ENCODE data around the gene GEMIN7.

Gene GEMIN7

GRCh38 chr19:45061965-45062364, 17.1 kb upstream of the GEMIN7 start:
- no peak for DNase-seq (ENCODE audit: low read depth)

GRCh38 chr19:45063851-45064801, 14.9 kb upstream of the GEMIN7 start:
- DNase-seq (ENCODE audit: low read depth), result no peak

GRCh38 chr19:45066921-45067661, 12.0 kb upstream of the GEMIN7 start:
- DNase-seq (ENCODE audit: low read depth), result no peak

GRCh38 chr19:45068041-45068440, 11.0 kb upstream of the GEMIN7 start:
- no peak for DNase-seq (ENCODE audit: low read depth)

DNA sequence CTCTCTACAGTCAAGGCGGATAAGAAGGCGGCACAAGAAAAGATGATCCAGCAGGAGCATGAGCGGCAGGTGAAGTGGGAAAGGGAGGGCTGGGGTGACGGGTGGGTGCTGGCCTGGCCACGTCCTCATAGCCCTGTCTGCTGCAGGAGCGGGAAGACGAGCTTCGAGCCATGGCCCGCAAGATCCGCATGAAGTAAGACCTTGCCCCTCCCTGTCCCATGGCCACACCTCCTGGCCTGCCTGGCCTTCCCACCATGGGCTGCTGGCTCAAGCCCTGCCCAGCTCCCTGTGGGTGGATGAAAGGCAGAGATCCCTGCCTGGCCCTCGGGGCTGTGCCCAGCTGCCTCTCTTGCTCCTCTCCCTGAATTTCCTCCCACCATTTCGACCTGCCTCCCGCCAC, 10.0 kb upstream of the GEMIN7 start:
- DNase-seq (ENCODE audit: low read depth), result no peak

DNA sequence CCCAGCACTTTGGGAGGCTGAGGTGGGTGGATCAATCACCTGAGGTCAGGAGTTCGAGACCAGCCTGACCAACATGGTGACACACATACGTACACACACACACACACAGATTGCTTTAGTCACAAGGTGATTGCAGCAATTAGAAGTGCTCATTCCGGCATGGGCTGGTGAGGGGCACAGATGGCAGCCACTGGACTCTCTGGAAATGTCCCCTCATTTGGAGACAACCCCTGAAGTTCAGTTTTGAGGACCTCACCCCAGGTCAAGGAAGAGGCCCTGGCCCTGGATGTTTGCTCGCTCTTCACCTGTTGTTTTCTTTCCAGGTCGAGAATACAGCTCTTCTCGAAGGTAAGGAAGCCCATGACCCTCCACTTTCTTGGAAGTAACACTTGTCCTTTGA, 8.8 kb upstream of the GEMIN7 start:
- no peak for DNase-seq (ENCODE audit: low read depth)

DNA sequence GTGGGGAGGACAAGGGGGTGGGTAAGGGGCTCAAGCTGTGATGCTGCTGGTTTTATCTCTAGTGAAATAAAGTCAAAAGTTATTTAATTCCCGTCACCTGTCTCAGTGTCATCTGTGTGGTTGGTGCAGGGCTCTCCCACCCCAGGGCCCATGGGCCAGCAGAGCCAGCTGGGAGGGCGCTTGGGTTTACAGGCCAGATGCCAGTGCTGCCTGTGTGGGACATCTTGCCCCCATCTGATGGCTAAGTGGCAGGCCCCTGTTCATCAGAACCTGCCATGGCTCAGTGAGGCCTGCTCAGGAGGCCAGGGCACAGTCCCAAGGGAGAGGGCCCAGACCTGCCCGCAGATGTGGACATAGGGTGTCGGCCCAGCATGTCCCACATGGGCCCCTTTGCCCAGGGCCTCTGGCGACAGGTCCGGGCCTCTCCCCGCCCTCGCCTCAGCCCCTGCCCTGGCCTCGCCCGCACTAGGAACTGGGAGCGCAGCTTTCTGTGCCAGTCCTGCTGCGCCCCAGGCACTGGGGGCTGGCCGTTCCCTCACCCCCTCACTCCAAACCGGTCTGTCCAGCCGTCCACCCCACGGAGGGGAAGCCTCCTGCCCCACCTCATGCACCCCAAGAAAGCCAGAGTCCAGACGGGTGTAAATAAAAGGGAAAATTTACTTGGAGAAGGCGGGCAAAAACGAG, 8.1 kb upstream of the GEMIN7 start:
- DNase-seq (ENCODE audit: low read depth), result no peak

DNA sequence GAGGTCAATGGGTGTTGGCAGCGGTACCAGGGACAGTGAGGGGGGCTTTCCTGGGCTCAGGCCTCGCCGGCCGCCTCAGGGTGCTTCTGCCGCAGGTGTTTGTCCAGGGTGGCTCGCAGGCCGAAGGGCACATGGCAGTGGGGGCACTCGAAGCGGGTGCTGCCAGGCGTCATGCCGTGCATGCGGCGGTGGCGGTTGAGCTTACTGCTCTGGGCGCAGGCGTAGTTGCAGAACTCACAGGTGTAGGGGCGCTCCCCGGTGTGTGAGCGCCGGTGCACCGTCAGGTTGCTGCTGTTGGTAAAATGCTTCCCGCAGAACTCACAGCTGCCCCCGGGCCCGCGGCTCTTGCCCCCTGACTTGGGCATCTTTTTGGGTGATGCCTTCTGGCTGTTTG, 7.5 kb upstream of the GEMIN7 start:
- DNase-seq (ENCODE audit: low read depth), result no peak

- DNase-seq (ENCODE audit: low read depth), result no peak
Observed at GRCh38 chr19:45071969-45072790, 6.9 kb upstream of the GEMIN7 start.

- DNase-seq (ENCODE audit: low read depth), result no peak
Observed at GRCh38 chr19:45074744-45075300, 4.2 kb upstream of the GEMIN7 start.

DNA sequence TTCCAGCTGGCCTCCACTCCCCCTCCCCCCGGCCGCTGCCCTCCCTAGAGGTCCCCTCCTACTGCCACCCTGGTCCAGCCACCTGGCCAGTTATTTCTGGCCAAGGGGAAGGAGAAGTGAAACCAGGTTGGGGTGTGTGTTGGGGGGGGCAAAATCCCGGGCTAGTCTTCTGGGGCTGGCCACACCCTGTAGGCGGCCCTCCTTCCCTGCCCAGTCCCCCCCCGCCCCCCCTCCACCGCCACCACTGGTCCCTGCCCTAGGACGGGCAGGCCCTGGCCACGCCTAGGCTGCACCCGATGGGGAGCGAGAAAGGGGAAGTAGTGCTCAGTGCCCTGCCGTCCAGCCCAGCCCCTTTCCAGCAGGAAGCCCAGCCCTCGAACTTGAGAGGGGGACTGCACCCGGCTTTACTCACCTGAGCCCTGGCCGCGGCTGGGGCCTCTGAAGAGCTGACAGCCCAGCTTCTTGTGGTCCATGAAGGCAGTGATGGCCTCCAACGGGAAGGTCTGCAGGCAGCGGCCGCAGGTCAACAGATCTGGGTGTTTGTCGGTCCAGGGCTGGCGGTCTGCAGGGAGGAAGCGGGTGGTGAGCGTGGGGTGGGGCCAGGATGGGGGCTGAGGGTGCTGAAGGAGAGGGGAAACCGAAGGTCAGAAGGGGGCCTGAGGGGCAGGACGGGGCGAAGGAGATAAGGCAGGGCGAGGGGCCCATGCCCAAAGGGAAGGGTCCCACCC, 3.6 kb upstream of the GEMIN7 start:
- no peak for DNase-seq (ENCODE audit: low read depth)

GRCh38 chr19:45076029-45076850, 2.8 kb upstream of the GEMIN7 start, which contains the start of gene ZNF296:
TSS of gene ZNF296 (minus strand) at chr19:45076478. CDS start at chr19:45076373, 105 bp downstream.
- peak; percentile 86 for DNase-seq (ENCODE audit: low read depth)

GRCh38 chr19:45076851-45077730, 2.0 kb upstream of the GEMIN7 start:
- no peak for DNase-seq (ENCODE audit: low read depth)

- DNase-seq (ENCODE audit: low read depth), result no peak
Observed at GRCh38 chr19:45078390-45079062, 534 bp upstream of the GEMIN7 start.

DNA sequence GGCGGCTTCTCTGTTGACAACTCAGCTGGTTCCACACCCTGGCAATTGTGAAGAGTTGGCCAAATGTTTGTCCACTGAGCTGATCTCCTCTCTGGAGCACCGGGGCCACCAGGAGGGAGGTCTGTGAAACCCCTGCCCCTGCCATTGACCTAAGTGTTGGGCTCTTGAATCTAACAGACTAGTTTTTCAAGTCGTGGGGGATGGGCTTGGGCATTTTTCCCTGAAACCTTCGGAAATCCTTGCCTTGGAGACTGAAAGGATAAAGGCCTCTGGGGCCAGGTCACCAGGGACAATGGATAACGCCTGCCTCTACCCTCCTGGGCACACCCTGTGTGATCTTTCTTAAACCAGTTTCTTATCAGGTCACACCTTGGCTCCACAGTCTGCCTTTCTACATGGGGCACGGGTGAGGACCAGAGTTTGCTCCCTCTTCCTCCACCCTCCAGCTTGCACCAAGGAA, 881 bp downstream of the GEMIN7 start:
- DNase-seq (ENCODE audit: low read depth), result no peak

GRCh38 chr19:45082170-45082569, 3.1 kb downstream of the GEMIN7 start:
- DNase-seq (ENCODE audit: low read depth), result no peak

GRCh38 chr19:45086480-45086879, 7.4 kb downstream of the GEMIN7 start:
- no peak for DNase-seq (ENCODE audit: low read depth)

GRCh38 chr19:45087531-45087930, 8.5 kb downstream of the GEMIN7 start:
- DNase-seq (ENCODE audit: low read depth), result no peak

All from activated T-cell treated with anti-CD3 and anti-CD28 coated beads for 48 hours (primary cell).